ENCODE results near the gene OAS3.

DNA sequence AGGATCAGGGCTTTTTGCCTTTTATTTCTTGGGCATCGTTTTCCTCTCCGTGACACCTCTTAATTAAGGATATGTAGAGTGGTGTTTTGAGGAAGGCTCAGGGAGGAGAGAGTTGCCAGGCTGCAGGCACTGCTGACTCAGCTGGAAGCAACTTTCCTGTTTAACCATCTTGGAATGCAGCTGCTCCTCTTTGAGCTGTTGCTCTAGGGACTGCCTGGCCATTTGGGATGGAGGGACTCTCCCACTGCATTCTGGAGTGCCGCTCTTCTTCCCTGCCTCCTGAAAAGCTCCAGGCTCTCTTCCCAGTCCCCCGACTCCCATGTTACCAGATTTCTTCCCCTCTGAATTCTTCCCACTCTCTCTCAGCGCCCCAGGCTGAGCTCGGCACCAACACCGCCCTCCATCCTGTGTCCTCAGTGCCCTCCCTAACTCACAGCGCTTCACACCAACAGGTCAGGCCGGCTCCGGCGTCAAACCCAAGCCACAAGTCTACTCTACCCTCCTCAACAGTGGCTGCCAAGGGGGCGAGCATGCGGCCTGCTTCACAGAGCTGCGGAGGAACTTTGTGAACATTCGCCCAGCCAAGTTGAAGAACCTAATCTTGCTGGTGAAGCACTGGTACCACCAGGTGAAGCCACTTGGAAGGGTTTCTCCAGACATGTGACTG, 5.9 kb downstream of the OAS3 start:
- TF ChIP-seq, protein P1, sequence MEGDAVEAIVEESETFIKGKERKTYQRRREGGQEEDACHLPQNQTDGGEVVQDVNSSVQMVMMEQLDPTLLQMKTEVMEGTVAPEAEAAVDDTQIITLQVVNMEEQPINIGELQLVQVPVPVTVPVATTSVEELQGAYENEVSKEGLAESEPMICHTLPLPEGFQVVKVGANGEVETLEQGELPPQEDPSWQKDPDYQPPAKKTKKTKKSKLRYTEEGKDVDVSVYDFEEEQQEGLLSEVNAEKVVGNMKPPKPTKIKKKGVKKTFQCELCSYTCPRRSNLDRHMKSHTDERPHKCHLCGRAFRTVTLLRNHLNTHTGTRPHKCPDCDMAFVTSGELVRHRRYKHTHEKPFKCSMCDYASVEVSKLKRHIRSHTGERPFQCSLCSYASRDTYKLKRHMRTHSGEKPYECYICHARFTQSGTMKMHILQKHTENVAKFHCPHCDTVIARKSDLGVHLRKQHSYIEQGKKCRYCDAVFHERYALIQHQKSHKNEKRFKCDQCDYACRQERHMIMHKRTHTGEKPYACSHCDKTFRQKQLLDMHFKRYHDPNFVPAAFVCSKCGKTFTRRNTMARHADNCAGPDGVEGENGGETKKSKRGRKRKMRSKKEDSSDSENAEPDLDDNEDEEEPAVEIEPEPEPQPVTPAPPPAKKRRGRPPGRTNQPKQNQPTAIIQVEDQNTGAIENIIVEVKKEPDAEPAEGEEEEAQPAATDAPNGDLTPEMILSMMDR (IDR thresholded peaks at IDR 0.05 in 2 of 3, conservative IDR thresholded peaks at IDR 0.05 in 1 of 3; ENCODE audit: control insufficient read depth in 2 of 3, extremely low read depth in 1 of 3, insufficient read depth in 1 of 3, low read depth in 3 of 3, low read length in 3 of 3): no peak
- TF ChIP-seq, protein P2, sequence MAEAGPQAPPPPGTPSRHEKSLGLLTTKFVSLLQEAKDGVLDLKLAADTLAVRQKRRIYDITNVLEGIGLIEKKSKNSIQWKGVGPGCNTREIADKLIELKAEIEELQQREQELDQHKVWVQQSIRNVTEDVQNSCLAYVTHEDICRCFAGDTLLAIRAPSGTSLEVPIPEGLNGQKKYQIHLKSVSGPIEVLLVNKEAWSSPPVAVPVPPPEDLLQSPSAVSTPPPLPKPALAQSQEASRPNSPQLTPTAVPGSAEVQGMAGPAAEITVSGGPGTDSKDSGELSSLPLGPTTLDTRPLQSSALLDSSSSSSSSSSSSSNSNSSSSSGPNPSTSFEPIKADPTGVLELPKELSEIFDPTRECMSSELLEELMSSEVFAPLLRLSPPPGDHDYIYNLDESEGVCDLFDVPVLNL (IDR thresholded peaks at IDR 0.05; ENCODE audit: low read depth, low read length): no peak
- TF ChIP-seq EP300 (IDR thresholded peaks at IDR 0.05; ENCODE audit: borderline replicate concordance in 1 of 2, control insufficient read depth in 1 of 2, low read depth in 2 of 2, low read length in 2 of 2) (no peak), SMAD1 (IDR thresholded peaks at IDR 0.05; ENCODE audit: low read depth, partially characterized antibody) (no peak), MEF2B (IDR thresholded peaks at IDR 0.05; ENCODE audit: partially characterized antibody, poor library complexity, severe bottlenecking) (no peak), ZNF384 (IDR thresholded peaks at IDR 0.05; ENCODE audit: borderline replicate concordance, low read depth, low read length) (no peak), SREBF2 (IDR thresholded peaks at IDR 0.05; ENCODE audit: low read length) (no peak)
- TF ChIP-seq, protein P3, sequence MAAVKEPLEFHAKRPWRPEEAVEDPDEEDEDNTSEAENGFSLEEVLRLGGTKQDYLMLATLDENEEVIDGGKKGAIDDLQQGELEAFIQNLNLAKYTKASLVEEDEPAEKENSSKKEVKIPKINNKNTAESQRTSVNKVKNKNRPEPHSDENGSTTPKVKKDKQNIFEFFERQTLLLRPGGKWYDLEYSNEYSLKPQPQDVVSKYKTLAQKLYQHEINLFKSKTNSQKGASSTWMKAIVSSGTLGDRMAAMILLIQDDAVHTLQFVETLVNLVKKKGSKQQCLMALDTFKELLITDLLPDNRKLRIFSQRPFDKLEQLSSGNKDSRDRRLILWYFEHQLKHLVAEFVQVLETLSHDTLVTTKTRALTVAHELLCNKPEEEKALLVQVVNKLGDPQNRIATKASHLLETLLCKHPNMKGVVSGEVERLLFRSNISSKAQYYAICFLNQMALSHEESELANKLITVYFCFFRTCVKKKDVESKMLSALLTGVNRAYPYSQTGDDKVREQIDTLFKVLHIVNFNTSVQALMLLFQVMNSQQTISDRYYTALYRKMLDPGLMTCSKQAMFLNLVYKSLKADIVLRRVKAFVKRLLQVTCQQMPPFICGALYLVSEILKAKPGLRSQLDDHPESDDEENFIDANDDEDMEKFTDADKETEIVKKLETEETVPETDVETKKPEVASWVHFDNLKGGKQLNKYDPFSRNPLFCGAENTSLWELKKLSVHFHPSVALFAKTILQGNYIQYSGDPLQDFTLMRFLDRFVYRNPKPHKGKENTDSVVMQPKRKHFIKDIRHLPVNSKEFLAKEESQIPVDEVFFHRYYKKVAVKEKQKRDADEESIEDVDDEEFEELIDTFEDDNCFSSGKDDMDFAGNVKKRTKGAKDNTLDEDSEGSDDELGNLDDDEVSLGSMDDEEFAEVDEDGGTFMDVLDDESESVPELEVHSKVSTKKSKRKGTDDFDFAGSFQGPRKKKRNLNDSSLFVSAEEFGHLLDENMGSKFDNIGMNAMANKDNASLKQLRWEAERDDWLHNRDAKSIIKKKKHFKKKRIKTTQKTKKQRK (IDR thresholded peaks at IDR 0.05; ENCODE audit: low read depth, low read length): no peak
